Measurements from ENCODE around the gene SPTBN1. TPM values are rescaled to one million over a fixed set of nuclear protein-coding genes. Genes with fewer than 3 reads are reported as not detected.

The SPTBN1 gene
- polyA plus RNA-seq, 2 donors, result 19.7 to 24.1 TPM

- H3K36me3 ChIP-seq (ENCODE audit: control insufficient read depth in 2 of 2, insufficient read depth in 2 of 2, low read length in 1 of 2), result no peaks in the 10 kb centered on the region
- no peak overlapping the region for H3K27ac ChIP-seq (ENCODE audit: low read depth in 2 of 2, low read length in 1 of 2)
- H3K9me3 ChIP-seq (ENCODE audit: control insufficient read depth in 2 of 2, insufficient read depth in 1 of 2, low read depth in 1 of 2, low read length in 1 of 2), result no peaks in the 10 kb centered on the region
- H3K4me3 ChIP-seq (ENCODE audit: low read depth in 1 of 2, low read length in 2 of 2), result no peak overlapping the region
- no peaks in the 10 kb centered on the region for H3K27me3 ChIP-seq (ENCODE audit: control insufficient read depth in 1 of 2, insufficient read depth in 2 of 2, low read length in 2 of 2)
- WGBS, 2 donors, result 17 to 26% methylated on average over 6 of the region's 6 CpGs
- H3K4me1 ChIP-seq (ENCODE audit: control insufficient read depth in 2 of 2, insufficient read depth in 2 of 2, low read length in 1 of 2), result peaks cover 6 to 9% of the 10 kb centered on the region in 2 donors
Measured at GRCh38 chr2:54577944-54578647, 122.0 kb downstream of the SPTBN1 start.

DNA sequence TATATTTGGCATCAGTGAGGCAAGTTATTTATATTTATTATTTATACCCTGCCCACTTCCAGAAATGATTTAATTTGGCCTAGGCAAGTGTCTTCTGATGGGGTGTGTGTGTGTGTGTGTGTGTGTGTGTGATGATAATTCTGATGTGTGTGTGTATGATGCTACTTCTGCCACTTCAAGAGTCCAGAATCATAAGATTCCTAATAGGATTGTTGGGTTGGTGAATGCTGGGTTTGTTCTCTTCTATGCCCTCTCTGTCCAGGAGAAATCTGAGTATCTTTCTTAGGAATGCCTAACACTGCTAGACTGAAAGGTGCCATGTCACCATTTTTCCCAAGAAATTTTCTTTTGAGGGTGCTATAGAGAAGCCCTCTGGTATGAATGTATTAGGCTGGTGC is 122.5 kb downstream of the SPTBN1 start:
- no peak overlapping the region for H3K27ac ChIP-seq (ENCODE audit: low read depth in 2 of 2, low read length in 1 of 2)

GRCh38 chr2:54579061-54579681 is 123.0 kb downstream of the SPTBN1 start:
- 58 to 59% methylated on average over 8 of the region's 8 CpGs for WGBS, 2 donors
- peaks cover 3 to 5% of the 10 kb centered on the region in 2 donors for H3K4me1 ChIP-seq (ENCODE audit: control insufficient read depth in 2 of 2, insufficient read depth in 2 of 2, low read length in 1 of 2)
- peak overlapping the region; percentile 40 to 71 for H3K27ac ChIP-seq (ENCODE audit: low read depth in 2 of 2, low read length in 1 of 2)
- H3K4me3 ChIP-seq (ENCODE audit: low read depth in 1 of 2, low read length in 2 of 2), result no peak overlapping the region
- no peaks in the 10 kb centered on the region for H3K27me3 ChIP-seq (ENCODE audit: control insufficient read depth in 1 of 2, insufficient read depth in 2 of 2, low read length in 2 of 2)
- no peaks in the 10 kb centered on the region for H3K36me3 ChIP-seq (ENCODE audit: control insufficient read depth in 2 of 2, insufficient read depth in 2 of 2, low read length in 1 of 2)
- no peaks in the 10 kb centered on the region for H3K9me3 ChIP-seq (ENCODE audit: control insufficient read depth in 2 of 2, insufficient read depth in 1 of 2, low read depth in 1 of 2, low read length in 1 of 2)

More for the DNA sequence above, 122.5 kb downstream of the SPTBN1 start:
- Histone ChIP-seq H3K9me3 (ENCODE audit: control insufficient read depth in 2 of 2, insufficient read depth in 1 of 2, low read depth in 1 of 2, low read length in 1 of 2) (no peaks in the 10 kb centered on the region), H3K27me3 (ENCODE audit: control insufficient read depth in 1 of 2, insufficient read depth in 2 of 2, low read length in 2 of 2) (no peaks in the 10 kb centered on the region), H3K4me3 (ENCODE audit: low read depth in 1 of 2, low read length in 2 of 2) (no peak overlapping the region), H3K4me1 (ENCODE audit: control insufficient read depth in 2 of 2, insufficient read depth in 2 of 2, low read length in 1 of 2) (peaks cover 3 to 5% of the 10 kb centered on the region in 2 donors), H3K36me3 (ENCODE audit: control insufficient read depth in 2 of 2, insufficient read depth in 2 of 2, low read length in 1 of 2) (no peaks in the 10 kb centered on the region)

GRCh38 chr2:54579682-54580620 is 123.8 kb downstream of the SPTBN1 start:
- 20 to 28% methylated on average over 6 of the region's 6 CpGs for WGBS, 2 donors
- H3K36me3 ChIP-seq (ENCODE audit: control insufficient read depth in 2 of 2, insufficient read depth in 2 of 2, low read length in 1 of 2), result no peaks in the 10 kb centered on the region
- H3K4me1 ChIP-seq (ENCODE audit: control insufficient read depth in 2 of 2, insufficient read depth in 2 of 2, low read length in 1 of 2), result peaks cover 2 to 3% of the 10 kb centered on the region in 2 donors
- no peak overlapping the region for H3K4me3 ChIP-seq (ENCODE audit: low read depth in 1 of 2, low read length in 2 of 2)
- no peaks in the 10 kb centered on the region for H3K9me3 ChIP-seq (ENCODE audit: control insufficient read depth in 2 of 2, insufficient read depth in 1 of 2, low read depth in 1 of 2, low read length in 1 of 2)
- H3K27me3 ChIP-seq (ENCODE audit: control insufficient read depth in 1 of 2, insufficient read depth in 2 of 2, low read length in 2 of 2), result no peaks in the 10 kb centered on the region
- peak overlapping the region; percentile 40 to 62 for H3K27ac ChIP-seq (ENCODE audit: low read depth in 2 of 2, low read length in 1 of 2)

- Histone ChIP-seq H3K4me1 (ENCODE audit: control insufficient read depth in 2 of 2, insufficient read depth in 2 of 2, low read length in 1 of 2) (peaks cover 3% of the 10 kb centered on the region in 2 donors), H3K27ac (ENCODE audit: low read depth in 2 of 2, low read length in 1 of 2) (no peak overlapping the region)
Measured at GRCh38 chr2:54581326-54582039, 125.4 kb downstream of the SPTBN1 start.

DNA sequence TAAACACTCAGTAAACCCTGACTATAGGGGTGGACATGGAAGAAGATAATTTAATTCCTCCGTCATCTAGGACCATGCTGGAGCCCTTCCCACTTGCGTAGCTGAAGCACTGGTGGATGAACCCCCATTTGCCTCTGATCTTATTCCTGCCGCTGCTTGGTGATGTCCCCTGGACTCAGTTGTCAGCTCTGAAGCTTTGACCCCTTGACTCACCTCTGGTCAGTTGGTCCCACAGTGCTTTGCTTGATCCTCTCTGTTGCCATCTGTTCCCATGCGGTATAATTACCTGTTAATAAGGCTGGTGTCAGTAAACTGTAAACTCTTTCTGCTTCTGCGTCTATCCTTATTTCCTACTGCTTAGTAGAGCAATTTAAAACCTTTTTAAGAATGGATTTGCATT is 126.9 kb downstream of the SPTBN1 start:
- H3K27ac ChIP-seq (ENCODE audit: low read depth in 2 of 2, low read length in 1 of 2), result no peak overlapping the region
- H3K4me1 ChIP-seq (ENCODE audit: control insufficient read depth in 2 of 2, insufficient read depth in 2 of 2, low read length in 1 of 2), result peaks cover 3% of the 10 kb centered on the region in 2 donors
- 94% methylated on average over 5 of the region's 5 CpGs for WGBS, 2 donors

More at GRCh38 chr2:54581326-54582039, 125.4 kb downstream of the SPTBN1 start:
- H3K27me3 ChIP-seq (ENCODE audit: control insufficient read depth in 1 of 2, insufficient read depth in 2 of 2, low read length in 2 of 2), result no peaks in the 10 kb centered on the region
- no peaks in the 10 kb centered on the region for H3K36me3 ChIP-seq (ENCODE audit: control insufficient read depth in 2 of 2, insufficient read depth in 2 of 2, low read length in 1 of 2)
- 73 to 82% methylated on average over 7 of the region's 7 CpGs for WGBS, 2 donors
- H3K9me3 ChIP-seq (ENCODE audit: control insufficient read depth in 2 of 2, insufficient read depth in 1 of 2, low read depth in 1 of 2, low read length in 1 of 2), result no peaks in the 10 kb centered on the region
- H3K4me3 ChIP-seq (ENCODE audit: low read depth in 1 of 2, low read length in 2 of 2), result no peak overlapping the region

DNA sequence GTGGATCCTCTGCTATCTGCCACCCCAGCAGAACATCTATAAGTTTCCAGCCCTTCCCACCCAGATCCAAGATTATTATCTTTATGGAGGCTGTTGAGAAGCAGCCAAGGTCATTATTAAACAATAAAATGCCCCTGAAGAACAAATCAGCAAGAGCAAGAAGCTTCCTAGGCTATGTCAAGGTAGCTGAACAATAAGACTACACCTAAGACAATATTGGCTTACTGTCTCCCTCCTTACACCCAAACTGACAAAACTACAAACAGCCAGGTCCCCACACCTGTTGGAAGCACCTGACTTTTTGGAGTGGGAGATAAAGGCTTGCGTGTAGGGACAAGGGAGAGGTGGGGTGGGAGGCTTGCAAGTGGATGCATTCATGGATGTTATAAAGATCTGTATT is 128.5 kb downstream of the SPTBN1 start:
- H3K36me3 ChIP-seq (ENCODE audit: control insufficient read depth in 2 of 2, insufficient read depth in 2 of 2, low read length in 1 of 2), result no peaks in the 10 kb centered on the region
- no peaks in the 10 kb centered on the region for H3K9me3 ChIP-seq (ENCODE audit: control insufficient read depth in 2 of 2, insufficient read depth in 1 of 2, low read depth in 1 of 2, low read length in 1 of 2)
- no peak overlapping the region for H3K27ac ChIP-seq (ENCODE audit: low read depth in 2 of 2, low read length in 1 of 2)
- H3K4me1 ChIP-seq (ENCODE audit: control insufficient read depth in 2 of 2, insufficient read depth in 2 of 2, low read length in 1 of 2), result peaks cover 3 to 5% of the 10 kb centered on the region in 2 donors
- 90 to 94% methylated on average over 1 of the region's 1 CpG for WGBS, 2 donors
- no peaks in the 10 kb centered on the region for H3K27me3 ChIP-seq (ENCODE audit: control insufficient read depth in 1 of 2, insufficient read depth in 2 of 2, low read length in 2 of 2)
- H3K4me3 ChIP-seq (ENCODE audit: low read depth in 1 of 2, low read length in 2 of 2), result no peak overlapping the region

More for the DNA sequence above, 126.9 kb downstream of the SPTBN1 start:
- H3K4me3 ChIP-seq (ENCODE audit: low read depth in 1 of 2, low read length in 2 of 2), result no peak overlapping the region
- H3K27me3 ChIP-seq (ENCODE audit: control insufficient read depth in 1 of 2, insufficient read depth in 2 of 2, low read length in 2 of 2), result no peaks in the 10 kb centered on the region
- H3K36me3 ChIP-seq (ENCODE audit: control insufficient read depth in 2 of 2, insufficient read depth in 2 of 2, low read length in 1 of 2), result no peaks in the 10 kb centered on the region
- H3K9me3 ChIP-seq (ENCODE audit: control insufficient read depth in 2 of 2, insufficient read depth in 1 of 2, low read depth in 1 of 2, low read length in 1 of 2), result no peaks in the 10 kb centered on the region

DNA sequence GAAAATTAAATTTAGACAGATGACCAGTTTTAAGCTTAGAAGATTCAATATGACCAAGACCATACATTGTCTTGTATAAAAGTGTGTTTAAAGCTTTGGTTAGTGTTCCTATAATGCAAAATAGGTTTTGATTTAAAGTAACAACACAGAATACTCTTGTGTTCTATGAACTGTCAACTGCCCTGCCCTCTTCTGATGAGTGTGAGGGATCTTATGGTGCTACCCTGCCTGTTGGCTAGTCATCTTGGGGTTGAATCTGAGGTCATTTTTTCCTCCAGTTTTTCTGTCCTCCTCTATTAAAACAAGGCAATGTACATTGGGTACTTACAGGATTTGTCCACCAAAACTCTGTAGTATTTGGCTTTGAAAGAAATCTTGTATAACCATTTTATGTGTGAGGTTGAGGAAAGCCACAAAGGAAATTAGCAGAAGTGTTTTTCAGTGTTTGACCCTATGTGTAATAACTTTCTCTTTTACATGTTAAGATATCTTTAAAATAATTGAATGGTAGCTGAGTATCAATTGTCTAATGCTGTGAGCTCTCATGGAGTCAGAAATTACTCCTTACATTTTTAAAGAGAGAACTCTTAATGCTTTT is 129.1 kb downstream of the SPTBN1 start:
- no peaks in the 10 kb centered on the region for H3K36me3 ChIP-seq (ENCODE audit: control insufficient read depth in 2 of 2, insufficient read depth in 2 of 2, low read length in 1 of 2)
- no peaks in the 10 kb centered on the region for H3K9me3 ChIP-seq (ENCODE audit: control insufficient read depth in 2 of 2, insufficient read depth in 1 of 2, low read depth in 1 of 2, low read length in 1 of 2)
- no peak overlapping the region for H3K27ac ChIP-seq (ENCODE audit: low read depth in 2 of 2, low read length in 1 of 2)
- no peaks in the 10 kb centered on the region for H3K27me3 ChIP-seq (ENCODE audit: control insufficient read depth in 1 of 2, insufficient read depth in 2 of 2, low read length in 2 of 2)
- peaks cover 3 to 5% of the 10 kb centered on the region in 2 donors for H3K4me1 ChIP-seq (ENCODE audit: control insufficient read depth in 2 of 2, insufficient read depth in 2 of 2, low read length in 1 of 2)
- H3K4me3 ChIP-seq (ENCODE audit: low read depth in 1 of 2, low read length in 2 of 2), result no peak overlapping the region

DNA sequence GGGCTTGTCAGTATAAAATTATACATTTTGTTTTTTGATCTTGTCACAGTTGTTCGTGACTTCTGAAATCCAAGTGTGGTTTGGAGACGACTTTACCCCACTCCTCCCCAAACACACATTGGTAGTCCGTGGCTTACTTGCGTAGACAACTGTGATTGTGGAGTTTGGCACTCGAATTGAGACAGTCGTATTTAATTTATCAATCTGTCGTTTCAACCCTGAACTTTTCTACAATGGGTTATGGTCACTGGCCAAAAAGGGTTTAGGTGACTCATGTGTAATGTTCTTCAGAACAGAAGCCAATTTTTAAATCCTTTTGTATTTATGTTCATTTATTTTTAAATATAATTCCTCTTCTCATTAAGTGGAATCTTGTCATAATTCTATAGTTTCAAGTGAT is 129.9 kb downstream of the SPTBN1 start:
- peak overlapping the region; percentile 5 to 18 for H3K27ac ChIP-seq (ENCODE audit: low read depth in 2 of 2, low read length in 1 of 2)

More for the DNA sequence above, 129.9 kb downstream of the SPTBN1 start:
- peaks cover 3 to 5% of the 10 kb centered on the region in 2 donors for H3K4me1 ChIP-seq (ENCODE audit: control insufficient read depth in 2 of 2, insufficient read depth in 2 of 2, low read length in 1 of 2)
- peak overlapping the region in 1 of 2 donors; percentile 22 for H3K4me3 ChIP-seq (ENCODE audit: low read depth in 1 of 2, low read length in 2 of 2)
- 23 to 25% methylated on average over 7 of the region's 7 CpGs for WGBS, 2 donors
- H3K9me3 ChIP-seq (ENCODE audit: control insufficient read depth in 2 of 2, insufficient read depth in 1 of 2, low read depth in 1 of 2, low read length in 1 of 2), result no peaks in the 10 kb centered on the region
- no peaks in the 10 kb centered on the region for H3K36me3 ChIP-seq (ENCODE audit: control insufficient read depth in 2 of 2, insufficient read depth in 2 of 2, low read length in 1 of 2)
- H3K27me3 ChIP-seq (ENCODE audit: control insufficient read depth in 1 of 2, insufficient read depth in 2 of 2, low read length in 2 of 2), result no peaks in the 10 kb centered on the region

Data from esophagus (tissue), 2 donors.